ENCODE measurements around the gene MRPS18A. TPM values are rescaled to one million over a fixed set of nuclear protein-coding genes. Genes with fewer than 3 reads are reported as not detected.
A peak's percentile ranks its signal among the peaks of the same experiment; 100 is the strongest.

The MRPS18A gene
- total and polyA plus RNA-seq, 9 of the 15 experiments (the other 6 are each of a cell fraction or from before 2014, with no cell fraction given), result 87.5 to 243 (median 125) TPM

GRCh38 chr6:43629505-43630300, 57.9 kb downstream of the MRPS18A start (continued):
- TF ChIP-seq NFE2L1 (tag; IDR thresholded peaks at IDR 0.05; ENCODE audit: borderline replicate concordance, low read depth), result no peak
- no peak for TF ChIP-seq RBM34 (IDR thresholded peaks at IDR 0.05; ENCODE audit: borderline replicate concordance, insufficient read depth, low read length)
- TF ChIP-seq COPS2 (conservative IDR thresholded peaks at IDR 0.05), result no peak
- no peak for TF ChIP-seq ZNF707 (CRISPR knock-in tag; conservative IDR thresholded peaks at IDR 0.05)
- TF ChIP-seq CCNT2 (IDR thresholded peaks at IDR 0.05; ENCODE audit: borderline replicate concordance, extremely low read depth, insufficient read length, low read depth, low read length), result peak; percentile 1
- peak; percentile 89 for TF ChIP-seq MEF2A (IDR thresholded peaks at IDR 0.05; ENCODE audit: control insufficient read depth, low read depth, low read length)
- no peak; the same call in 1 of the 2 replicates for TF ChIP-seq HEY1 (CRISPR knock-in tag; IDR thresholded peaks at IDR 0.05; ENCODE audit: borderline replicate concordance)
- TF ChIP-seq ZNF764 (CRISPR knock-in tag; IDR thresholded peaks at IDR 0.05; ENCODE audit: low read depth), result no peak
- TF ChIP-seq, protein P1, sequence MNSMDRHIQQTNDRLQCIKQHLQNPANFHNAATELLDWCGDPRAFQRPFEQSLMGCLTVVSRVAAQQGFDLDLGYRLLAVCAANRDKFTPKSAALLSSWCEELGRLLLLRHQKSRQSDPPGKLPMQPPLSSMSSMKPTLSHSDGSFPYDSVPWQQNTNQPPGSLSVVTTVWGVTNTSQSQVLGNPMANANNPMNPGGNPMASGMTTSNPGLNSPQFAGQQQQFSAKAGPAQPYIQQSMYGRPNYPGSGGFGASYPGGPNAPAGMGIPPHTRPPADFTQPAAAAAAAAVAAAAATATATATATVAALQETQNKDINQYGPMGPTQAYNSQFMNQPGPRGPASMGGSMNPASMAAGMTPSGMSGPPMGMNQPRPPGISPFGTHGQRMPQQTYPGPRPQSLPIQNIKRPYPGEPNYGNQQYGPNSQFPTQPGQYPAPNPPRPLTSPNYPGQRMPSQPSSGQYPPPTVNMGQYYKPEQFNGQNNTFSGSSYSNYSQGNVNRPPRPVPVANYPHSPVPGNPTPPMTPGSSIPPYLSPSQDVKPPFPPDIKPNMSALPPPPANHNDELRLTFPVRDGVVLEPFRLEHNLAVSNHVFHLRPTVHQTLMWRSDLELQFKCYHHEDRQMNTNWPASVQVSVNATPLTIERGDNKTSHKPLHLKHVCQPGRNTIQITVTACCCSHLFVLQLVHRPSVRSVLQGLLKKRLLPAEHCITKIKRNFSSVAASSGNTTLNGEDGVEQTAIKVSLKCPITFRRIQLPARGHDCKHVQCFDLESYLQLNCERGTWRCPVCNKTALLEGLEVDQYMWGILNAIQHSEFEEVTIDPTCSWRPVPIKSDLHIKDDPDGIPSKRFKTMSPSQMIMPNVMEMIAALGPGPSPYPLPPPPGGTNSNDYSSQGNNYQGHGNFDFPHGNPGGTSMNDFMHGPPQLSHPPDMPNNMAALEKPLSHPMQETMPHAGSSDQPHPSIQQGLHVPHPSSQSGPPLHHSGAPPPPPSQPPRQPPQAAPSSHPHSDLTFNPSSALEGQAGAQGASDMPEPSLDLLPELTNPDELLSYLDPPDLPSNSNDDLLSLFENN (IDR thresholded peaks at IDR 0.05; ENCODE audit: low read depth in 2 of 2, low read length in 2 of 2), result peak in 1 of 2 experiments; percentile 57; a peak in 2 of 4 replicates
- TF ChIP-seq ZNF785 (CRISPR knock-in tag; IDR thresholded peaks at IDR 0.05), result no peak
- TF ChIP-seq PCBP1 (IDR thresholded peaks at IDR 0.05; ENCODE audit: low read depth, low read length, poor library complexity, severe bottlenecking), result no peak
- TF ChIP-seq ZBTB2 (IDR thresholded peaks at IDR 0.05), result 0 out of 2 replicates have a peak, but pooled peaks have one; percentile 10
- TF ChIP-seq ZFP36 (IDR thresholded peaks at IDR 0.05; ENCODE audit: low read depth, low read length, partially characterized antibody), result no peak
- no peak for TF ChIP-seq TRIM28 (IDR thresholded peaks at IDR 0.05)
- no peak for TF ChIP-seq E2F8 (IDR thresholded peaks at IDR 0.05; ENCODE audit: low read depth, partially characterized antibody)
- no peak for TF ChIP-seq GABPA (tag; conservative IDR thresholded peaks at IDR 0.05; ENCODE audit: low read depth)
- TF ChIP-seq RCOR1 (IDR thresholded peaks at IDR 0.05; ENCODE audit: borderline replicate concordance in 1 of 2, low read depth in 2 of 2, low read length in 2 of 2), result peak in 1 of 2 experiments; percentile 76; a peak in 2 of 4 replicates
- TF ChIP-seq MYBL2 (IDR thresholded peaks at IDR 0.05; ENCODE audit: low read depth), result peak; percentile 96
- TF ChIP-seq MYBL2 (CRISPR knock-in tag; IDR thresholded peaks at IDR 0.05; ENCODE audit: borderline replicate concordance), result no peak
